Measurements from ENCODE around the gene MYRFL.

- TF ChIP-seq, protein P1, sequence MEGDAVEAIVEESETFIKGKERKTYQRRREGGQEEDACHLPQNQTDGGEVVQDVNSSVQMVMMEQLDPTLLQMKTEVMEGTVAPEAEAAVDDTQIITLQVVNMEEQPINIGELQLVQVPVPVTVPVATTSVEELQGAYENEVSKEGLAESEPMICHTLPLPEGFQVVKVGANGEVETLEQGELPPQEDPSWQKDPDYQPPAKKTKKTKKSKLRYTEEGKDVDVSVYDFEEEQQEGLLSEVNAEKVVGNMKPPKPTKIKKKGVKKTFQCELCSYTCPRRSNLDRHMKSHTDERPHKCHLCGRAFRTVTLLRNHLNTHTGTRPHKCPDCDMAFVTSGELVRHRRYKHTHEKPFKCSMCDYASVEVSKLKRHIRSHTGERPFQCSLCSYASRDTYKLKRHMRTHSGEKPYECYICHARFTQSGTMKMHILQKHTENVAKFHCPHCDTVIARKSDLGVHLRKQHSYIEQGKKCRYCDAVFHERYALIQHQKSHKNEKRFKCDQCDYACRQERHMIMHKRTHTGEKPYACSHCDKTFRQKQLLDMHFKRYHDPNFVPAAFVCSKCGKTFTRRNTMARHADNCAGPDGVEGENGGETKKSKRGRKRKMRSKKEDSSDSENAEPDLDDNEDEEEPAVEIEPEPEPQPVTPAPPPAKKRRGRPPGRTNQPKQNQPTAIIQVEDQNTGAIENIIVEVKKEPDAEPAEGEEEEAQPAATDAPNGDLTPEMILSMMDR (IDR thresholded peaks at IDR 0.05; ENCODE audit: borderline replicate concordance, extremely low read depth, low read length, poor library complexity, severe bottlenecking): no peak
- TF ChIP-seq EZH2 (IDR thresholded peaks at IDR 0.05; ENCODE audit: borderline replicate concordance, low read depth, low read length, severe bottlenecking): no peak
Measured at GRCh38 chr12:69996241-69996640, 171.2 kb downstream of the MYRFL start.

Measured in DND-41 (cell line).